Erythroblast (primary cell): Measurements from ENCODE around the gene R3HDM2.

Experiments used
- GATA1 ChIP-seq: IDR thresholded peaks from 2 replicates; pipeline ENCODE4 v1.6.1; 2011; ENCODE audit warnings: low read depth, mild to moderate bottlenecking, control low read depth, low read length, moderate library complexity
- POLR2A ChIP-seq: IDR thresholded peaks from 2 replicates; pipeline ENCODE4 v1.6.1; 2011; ENCODE audit warnings: mild to moderate bottlenecking, low read length

DNA sequence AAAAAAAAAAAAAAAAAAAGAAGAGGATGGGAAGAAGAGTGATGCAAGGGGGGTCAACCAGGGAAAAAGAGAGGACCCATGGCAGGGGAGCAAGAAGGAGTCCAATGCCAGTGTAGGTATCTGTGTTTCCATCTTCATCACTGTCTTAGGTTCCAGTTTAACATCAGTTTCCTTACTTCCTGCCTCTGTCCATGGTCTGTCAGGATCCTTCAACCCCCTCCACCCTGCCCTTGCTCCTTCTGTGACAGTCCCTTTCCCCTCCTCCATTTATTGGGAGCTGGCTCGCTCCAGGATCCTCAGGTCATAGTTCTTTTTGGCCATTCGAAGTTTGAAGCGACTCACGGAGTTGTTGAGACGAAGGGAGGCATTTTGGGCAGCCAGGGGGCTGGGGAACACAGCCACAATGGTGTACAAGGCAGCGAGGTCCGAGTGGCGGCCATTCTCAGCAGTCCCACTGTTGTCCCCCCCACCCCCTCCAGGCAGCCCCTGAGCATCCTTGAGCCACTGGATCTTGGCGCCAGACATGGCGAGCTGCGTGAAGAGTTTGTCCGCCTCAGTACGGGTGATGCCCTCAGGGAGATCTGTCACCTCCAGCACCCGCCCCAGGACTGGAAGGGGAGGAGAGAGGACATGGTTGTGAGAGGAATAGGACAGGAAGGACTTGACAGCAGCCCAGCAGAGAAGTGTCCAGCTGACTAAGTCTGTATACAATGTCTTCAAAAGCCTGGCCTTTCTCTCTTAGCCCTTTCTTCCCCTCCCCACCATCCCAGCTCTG is 176.2 kb downstream of the R3HDM2 start:
- TF ChIP-seq POLR2A (no peak), GATA1 (no peak)
